Adrenal gland (tissue), 5 donors: Measurements from ENCODE around the gene BNC2.

Experiments used
- CTCF ChIP-seq, 6 experiments: fragments of 450-650 bp in 4 of 6; fragments of 200-600 bp in 2 of 6; sonication (generic) in 1 of 6; IDR thresholded peaks; 1 replicate in 5 of 6; 2 replicates in 1 of 6; pipeline versions ENCODE4 v1.5.1 to v1.8.0; 2016 to 2021; ENCODE audit warnings: antibody characterized with exemption in 6 of 6, mild to moderate bottlenecking in 2 of 6, moderate library complexity in 1 of 6
- POLR2A ChIP-seq, 2 donors: fragments of 450-650 bp; IDR thresholded peaks; one replicate each; pipeline ENCODE4 v1.6.1; 2017; ENCODE audit warnings: antibody characterized with exemption in 2 of 2, mild to moderate bottlenecking in 2 of 2, moderate library complexity in 1 of 2
- donor health status: DM: no; HTN: no; CAD: no.

GRCh38 chr9:16364347-16364746 lies 506.1 kb downstream of the BNC2 start:
- TF ChIP-seq POLR2A (IDR thresholded peaks at IDR 0.05) (no peak), CTCF (IDR thresholded peaks at IDR 0.05) (no peak)
